ENCODE measurements around the gene DHRSX. TPM values are rescaled to one million over a fixed set of nuclear protein-coding genes. Genes with fewer than 3 reads are reported as not detected.
A peak's percentile ranks its signal among the peaks of the same experiment; 100 is the strongest.

The DHRSX gene
- total and polyA plus RNA-seq, 10 of the 15 experiments (the other 5 are each of a cell fraction or from before 2014, with no cell fraction given): 1.7 to 39.5 (median 16.5) TPM

DNA sequence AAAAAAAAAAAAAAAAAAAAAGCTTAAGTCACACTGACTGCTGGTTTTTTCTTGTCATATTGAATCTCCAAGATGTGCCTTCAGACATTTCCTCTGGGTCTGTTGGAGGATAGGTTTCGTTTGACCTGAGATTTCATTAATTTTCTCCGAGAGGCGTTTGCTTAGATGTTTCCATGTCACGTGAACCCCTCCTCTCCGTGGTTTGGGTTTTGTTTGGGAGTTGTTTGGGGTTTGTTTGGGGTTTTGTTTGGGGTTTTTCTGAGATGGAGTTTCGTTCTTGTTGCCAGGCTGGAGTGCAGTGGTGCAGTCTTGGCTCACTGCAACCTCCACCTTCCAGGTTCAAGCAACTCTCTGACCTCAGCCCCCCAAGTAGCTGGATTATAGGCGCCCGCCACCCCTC lies 40.8 kb upstream of the DHRSX start:
- no peaks in the 10 kb centered on the region for H4K20me1 ChIP-seq (ENCODE audit: control insufficient read depth, insufficient read depth)
- no TSS peak for BruUV-seq (replicated peaks)
- H3K4me3 ChIP-seq: no peak overlapping the region
- ChIA-PET CTCF (no interaction called here), RAD21 (ENCODE audit: unreplicated experiment) (no interaction called here), POLR2A (no interaction called here), SMC1A (ENCODE audit: uncharacterized antibody, unreplicated experiment) (no interaction called here)
- peaks cover 3% of the 10 kb centered on the region; the same call in 2 of the 3 replicates for H3K9me3 ChIP-seq (replicated peaks; ENCODE audit: control insufficient read depth, insufficient read depth, low read length)
- in situ Hi-C loops (cut with MboI): no loop called here
- ATAC-seq (no peak; the same call in 1 of the 3 replicates), FAIRE-seq (no peak), DNase-seq (ENCODE audit: low read depth, low spot score) (no peak)
- H2AFZ ChIP-seq (ENCODE audit: control insufficient read depth, low read depth, low read length): no peak overlapping the region
- H3K27ac ChIP-seq (ENCODE audit: control insufficient read depth, insufficient read depth): no peak overlapping the region
- H3K27me3 ChIP-seq (replicated peaks in 1 of 2; ENCODE audit: control insufficient read depth in 2 of 2, insufficient read depth in 2 of 2, low read length in 1 of 2): no peaks in the 10 kb centered on the region
- H3K9ac ChIP-seq (ENCODE audit: control insufficient read depth, insufficient read depth, low read length): no peak overlapping the region
- WGBS (ENCODE audit: insufficient coverage, insufficient replicate concordance, low lambda C conversion rate, missing lambda C conversion rate): 16% methylated on average over 8 of the region's 8 CpGs
- H3K79me2 ChIP-seq (ENCODE audit: control insufficient read depth, insufficient read depth, low read length): no peaks in the 10 kb centered on the region
- peak; percentile 73 for TF ChIP-seq RUNX3 (IDR thresholded peaks at IDR 0.05; ENCODE audit: low read length)
- TF ChIP-seq NBN (IDR thresholded peaks at IDR 0.05): no peak
- TF ChIP-seq CBFB (IDR thresholded peaks at IDR 0.05; ENCODE audit: low read depth): 0 out of 2 replicates have a peak, but pooled peaks have one; percentile 44
- peak; percentile 49 to 52; a peak in 3 of 4 replicates for TF ChIP-seq BHLHE40 (IDR thresholded peaks at IDR 0.05; ENCODE audit: borderline replicate concordance in 1 of 2, low read depth in 2 of 2, low read length in 1 of 2)
- no peaks in the 10 kb centered on the region for H3K36me3 ChIP-seq (ENCODE audit: control insufficient read depth in 2 of 2, insufficient read depth in 2 of 2, low read length in 1 of 2)
- no peaks in the 10 kb centered on the region for H3K4me1 ChIP-seq (ENCODE audit: control insufficient read depth, insufficient read depth, low read length)
- intact Hi-C loops (cut with micrococcal nuclease; ENCODE audit: unreplicated experiment): no loop called here
- H3K4me2 ChIP-seq (ENCODE audit: control insufficient read depth, insufficient read depth): no peak overlapping the region

DNA sequence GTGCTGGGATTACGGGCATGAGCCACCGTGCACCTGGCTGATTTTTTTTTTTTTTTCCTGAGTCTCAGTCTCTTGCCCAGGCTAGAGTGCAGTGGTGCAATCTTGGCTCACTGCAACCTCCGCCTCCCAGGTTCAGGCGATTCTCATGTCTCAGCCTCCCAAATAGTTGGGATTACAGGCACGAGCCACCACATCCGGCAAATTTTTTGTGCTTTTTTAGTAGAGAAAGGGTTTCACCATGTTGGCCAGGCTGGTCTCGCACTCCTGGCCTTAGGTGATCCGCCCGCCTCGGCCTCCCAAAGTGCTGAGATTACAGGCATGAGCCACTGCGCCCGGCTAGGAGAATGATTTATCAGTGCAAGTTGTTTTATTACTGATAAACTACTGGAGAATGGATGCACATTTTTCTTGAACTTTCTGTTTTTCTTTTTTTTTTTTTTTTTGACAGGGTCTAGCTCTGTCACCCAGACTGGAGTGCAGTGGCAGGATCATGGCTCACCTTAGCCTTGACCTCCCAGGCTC lies 39.7 kb upstream of the DHRSX start:
- H4K20me1 ChIP-seq (ENCODE audit: control insufficient read depth, insufficient read depth): no peaks in the 10 kb centered on the region
- BruUV-seq (replicated peaks): no TSS peak
- DNase-seq (ENCODE audit: low read depth, low spot score) (no peak), ATAC-seq (no peak), FAIRE-seq (no peak)
- ChIA-PET POLR2A (no interaction called here), SMC1A (ENCODE audit: uncharacterized antibody, unreplicated experiment) (no interaction called here), RAD21 (ENCODE audit: unreplicated experiment) (no interaction called here), CTCF (no interaction called here)
- in situ Hi-C loops (cut with MboI) (no loop called here), intact Hi-C loops (cut with micrococcal nuclease; ENCODE audit: unreplicated experiment) (no loop called here)
- no peaks in the 10 kb centered on the region for H3K36me3 ChIP-seq (ENCODE audit: control insufficient read depth in 2 of 2, insufficient read depth in 2 of 2, low read length in 1 of 2)
- H3K4me2 ChIP-seq (ENCODE audit: control insufficient read depth, insufficient read depth): no peak overlapping the region
- TF ChIP-seq CHD1 (IDR thresholded peaks at IDR 0.05; ENCODE audit: low read depth, low read length) (no peak), ZSCAN29 (IDR thresholded peaks at IDR 0.05) (no peak)
- H3K4me3 ChIP-seq: no peak overlapping the region
- WGBS (ENCODE audit: insufficient coverage, insufficient replicate concordance, low lambda C conversion rate, missing lambda C conversion rate): 84% methylated on average over 11 of the region's 12 CpGs
- peaks cover under 1% of the 10 kb centered on the region; the same call in 2 of the 3 replicates for H3K9me3 ChIP-seq (replicated peaks; ENCODE audit: control insufficient read depth, insufficient read depth, low read length)
- H2AFZ ChIP-seq (ENCODE audit: control insufficient read depth, low read depth, low read length): no peak overlapping the region
- H3K4me1 ChIP-seq (ENCODE audit: control insufficient read depth, insufficient read depth, low read length): no peaks in the 10 kb centered on the region
- no peak overlapping the region for H3K9ac ChIP-seq (ENCODE audit: control insufficient read depth, insufficient read depth, low read length)
- H3K27ac ChIP-seq (ENCODE audit: control insufficient read depth, insufficient read depth): no peak overlapping the region
- H3K27me3 ChIP-seq (replicated peaks in 1 of 2; ENCODE audit: control insufficient read depth in 2 of 2, insufficient read depth in 2 of 2, low read length in 1 of 2): no peaks in the 10 kb centered on the region
- H3K79me2 ChIP-seq (ENCODE audit: control insufficient read depth, insufficient read depth, low read length): no peaks in the 10 kb centered on the region
